HG03103 (cell line): Measurements from ENCODE around the gene PAPOLA.
"Not testable (repeated sequence)": the region's sequence is repeated elsewhere in the genome, so short reads cannot be mapped to it uniquely, and the experiment has no call there.

Source experiments
- ATAC-seq: cut with Tn5 transposase; IDR thresholded peaks from one replicate; pipeline ENCODE4 v1.9.1; 2021; ENCODE audit warnings: low read depth; ENCODE audit not compliant: unreplicated experiment

The PAPOLA gene

GRCh38 chr14:96501740-96502620 is at the start of gene PAPOLA:
TSS of gene PAPOLA (plus strand) at chr14:96502382. CDS start at chr14:96502593, 211 bp downstream.
- ATAC-seq: peak; percentile 86

GRCh38 chr14:96452684-96453083 is 49.5 kb upstream of the PAPOLA start:
- no peak for ATAC-seq

- no peak for ATAC-seq
Observed at GRCh38 chr14:96455588-96455987, 46.6 kb upstream of the PAPOLA start.

GRCh38 chr14:96459851-96460250 is 42.3 kb upstream of the PAPOLA start:
- no peak for ATAC-seq

GRCh38 chr14:96461950-96462798 is 40.0 kb upstream of the PAPOLA start:
- no peak for ATAC-seq

GRCh38 chr14:96464136-96464535 is 38.0 kb upstream of the PAPOLA start:
- no peak for ATAC-seq

GRCh38 chr14:96466918-96467317 is 35.3 kb upstream of the PAPOLA start:
- ATAC-seq: no peak

GRCh38 chr14:96470331-96470730 is 31.9 kb upstream of the PAPOLA start:
- ATAC-seq: no peak

- not testable (repeated sequence) for ATAC-seq
Observed at GRCh38 chr14:96470967-96471366, 31.2 kb upstream of the PAPOLA start.

- ATAC-seq: no peak
Observed at GRCh38 chr14:96478119-96478518, 24.1 kb upstream of the PAPOLA start.

- ATAC-seq: no peak
Observed at GRCh38 chr14:96479435-96480146, 22.6 kb upstream of the PAPOLA start.

- ATAC-seq: no peak
Observed at GRCh38 chr14:96481731-96482314, 20.4 kb upstream of the PAPOLA start.

GRCh38 chr14:96482986-96483385 is 19.2 kb upstream of the PAPOLA start:
- no peak for ATAC-seq

- no peak for ATAC-seq
Observed at GRCh38 chr14:96484399-96484798, 17.8 kb upstream of the PAPOLA start.

GRCh38 chr14:96486705-96487104 is 15.5 kb upstream of the PAPOLA start:
- peak; percentile 80 for ATAC-seq

GRCh38 chr14:96489327-96489726 is 12.9 kb upstream of the PAPOLA start:
- ATAC-seq: no peak

GRCh38 chr14:96493178-96493577 is 9.0 kb upstream of the PAPOLA start:
- no peak for ATAC-seq

- ATAC-seq: no peak
Observed at GRCh38 chr14:96494331-96494730, 7.9 kb upstream of the PAPOLA start.

- no peak for ATAC-seq
Observed at GRCh38 chr14:96497087-96497486, 5.1 kb upstream of the PAPOLA start.

GRCh38 chr14:96497586-96497985 is 4.6 kb upstream of the PAPOLA start:
- no peak for ATAC-seq
